Neural cell (in vitro differentiated cells): ENCODE data around the gene NPC1. TPM values are rescaled to one million over a fixed set of nuclear protein-coding genes. Genes with fewer than 3 reads are reported as not detected.
"Not testable (repeated sequence)": the region's sequence is repeated elsewhere in the genome, so short reads cannot be mapped to it uniquely, and the experiment has no call there.

Source experiments
- H2AFZ ChIP-seq: fragments of 200-600, 300-800 bp; sonication (generic), shearing (Covaris generic); 2 replicates; pipeline ENCODE4 v1.6.0; 2014; ENCODE audit warnings: low read depth, mild to moderate bottlenecking, antibody characterized with exemption, low read length, moderate library complexity
- H3F3A ChIP-seq: fragments of 200-600 bp; shearing (Covaris generic); 2 replicates; pipeline ENCODE4 v1.6.1; 2016; ENCODE audit warnings: mild to moderate bottlenecking, moderate library complexity, mixed read lengths, antibody characterized with exemption, low read length; ENCODE audit not compliant: insufficient read depth, poor library complexity, severe bottlenecking
- H3K27ac ChIP-seq: fragments of 200-600, 300-800 bp; sonication (generic), shearing (Covaris generic); 2 replicates; pipeline ENCODE4 v1.5.1; 2014; ENCODE audit warnings: mild to moderate bottlenecking, low read length, moderate library complexity
- H3K27me3 ChIP-seq: fragments of 300-800, 200-600 bp; sonication (generic), shearing (Covaris generic); 2 replicates; pipeline ENCODE4 v1.6.0; 2014; ENCODE audit warnings: mild to moderate bottlenecking, low read depth, low read length, moderate library complexity; ENCODE audit not compliant: insufficient read depth
- H3K36me3 ChIP-seq: fragments of 300-800, 200-600 bp; sonication (generic), shearing (Covaris generic); 2 replicates; pipeline ENCODE4 v1.5.1; 2014; ENCODE audit warnings: mild to moderate bottlenecking, antibody characterized with exemption, low read length, moderate library complexity; ENCODE audit not compliant: insufficient read depth
- H3K4me2 ChIP-seq: fragments of 300-800, 200-600 bp; sonication (generic), shearing (Covaris generic); 2 replicates; pipeline ENCODE4 v1.6.0; 2014; ENCODE audit warnings: mild to moderate bottlenecking, low read length
- H3K4me3 ChIP-seq: fragments of 300-800, 200-600 bp; sonication (generic), shearing (Covaris generic); 2 replicates; pipeline ENCODE4 v1.5.1; 2014; ENCODE audit warnings: mild to moderate bottlenecking, low read length, moderate library complexity
- H3K79me2 ChIP-seq: fragments of 200-600 bp; shearing (Covaris generic); replicated peaks from 2 replicates; pipeline ENCODE4 v1.6.0; 2014; ENCODE audit warnings: mild to moderate bottlenecking, low read length, moderate library complexity; ENCODE audit not compliant: insufficient read depth
- H3K9ac ChIP-seq: fragments of 300-800, 200-600 bp; sonication (generic), shearing (Covaris generic); 2 replicates; pipeline ENCODE4 v1.6.1; 2016; ENCODE audit warnings: mild to moderate bottlenecking, low read length, mixed read lengths
- H3K9me2 ChIP-seq: fragments of 200-600 bp; shearing (Covaris generic); 2 replicates; pipeline ENCODE4 v1.6.1; 2016; ENCODE audit warnings: mild to moderate bottlenecking, low read length, mixed read lengths; ENCODE audit not compliant: insufficient read depth
- H3K9me3 ChIP-seq: fragments of 200-600, 300-800 bp; sonication (generic), shearing (Covaris generic); 2 replicates; pipeline ENCODE4 v1.6.1; 2016; ENCODE audit warnings: mild to moderate bottlenecking, mixed run types, low read length, moderate library complexity, mixed read lengths
- H4K20me1 ChIP-seq: fragments of 200-600 bp; shearing (Covaris generic); 2 replicates; pipeline ENCODE4 v1.6.1; 2016; ENCODE audit warnings: mild to moderate bottlenecking, mixed run types; ENCODE audit not compliant: insufficient read depth
- EP300 ChIP-seq: fragments of 450-650 bp; conservative IDR thresholded peaks from 2 replicates; pipeline ENCODE4 v1.6.1; 2014; ENCODE audit warnings: antibody characterized with exemption, mild to moderate bottlenecking, moderate library complexity; ENCODE audit not compliant: poor library complexity, severe bottlenecking
- EZH2 ChIP-seq: fragments of 200-600, 300-800 bp; shearing (Covaris generic), sonication (generic); IDR thresholded peaks from 2 replicates; pipeline ENCODE4 v1.6.1; 2014; ENCODE audit warnings: antibody characterized with exemption, low read length, borderline replicate concordance, mild to moderate bottlenecking; ENCODE audit not compliant: insufficient read depth, poor library complexity, severe bottlenecking
- MXI1 ChIP-seq: fragments of 450-650 bp; conservative IDR thresholded peaks from 2 replicates; pipeline ENCODE4 v1.6.1; 2014; ENCODE audit warnings: antibody characterized with exemption, mild to moderate bottlenecking; ENCODE audit not compliant: poor library complexity, severe bottlenecking
- POLR2AphosphoS5 ChIP-seq: IDR thresholded peaks from 2 replicates; pipeline ENCODE4 v1.6.1; 2012
- RAD21 ChIP-seq: fragments of 450-650 bp; conservative IDR thresholded peaks from 2 replicates; pipeline ENCODE4 v1.6.1; 2014; ENCODE audit warnings: antibody characterized with exemption, mild to moderate bottlenecking, moderate library complexity
- REST ChIP-seq: IDR thresholded peaks from 2 replicates; pipeline ENCODE4 v1.6.1; 2012; ENCODE audit warnings: borderline replicate concordance
- SMC3 ChIP-seq: fragments of 450-650 bp; conservative IDR thresholded peaks from 2 replicates; pipeline ENCODE4 v1.6.1; 2014; ENCODE audit warnings: antibody characterized with exemption, mild to moderate bottlenecking, moderate library complexity; ENCODE audit not compliant: poor library complexity
- TAF1 ChIP-seq: IDR thresholded peaks from 2 replicates; pipeline ENCODE4 v1.6.1; 2012; ENCODE audit warnings: low read depth
- polyA plus RNA-seq: library from polyadenylated mRNA; depleted of rRNA; stranded (reverse); fragments of >200 nt; gene quantifications from 2 replicates; pipeline ENCODE4 v1.2.3, GENCODE V29; 2014
- TF ChIP-seq, protein P1 (sequence below): fragments of 450-650 bp; IDR thresholded peaks from 2 replicates; pipeline ENCODE4 v1.5.1; 2014; ENCODE audit warnings: antibody characterized with exemption, mild to moderate bottlenecking, moderate library complexity; ENCODE audit not compliant: poor library complexity, severe bottlenecking

The NPC1 gene
- polyA plus RNA-seq, 1 donor from 2014 or later, result 20.9 TPM

DNA sequence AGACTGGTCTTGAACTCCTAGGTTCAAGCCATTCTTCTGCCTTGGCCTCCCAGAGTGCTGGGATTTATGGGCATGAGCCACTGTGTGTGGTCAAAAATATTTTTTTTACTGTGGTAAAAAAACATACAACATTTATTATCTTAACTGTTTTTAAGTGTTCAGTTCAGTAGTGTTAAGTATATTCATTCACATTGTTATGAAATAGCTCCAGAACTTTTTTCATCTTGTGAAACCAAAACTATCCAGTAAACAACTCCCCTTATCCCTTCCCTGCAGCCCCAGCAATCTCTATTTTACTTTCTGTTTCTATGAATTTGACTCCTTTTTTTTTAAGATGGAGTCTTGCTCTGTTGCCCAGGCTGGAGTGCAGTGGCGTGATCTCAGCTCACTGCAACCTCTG lies 73.7 kb downstream of the NPC1 start:
- no peak overlapping the region for H2AFZ ChIP-seq
- H3F3A ChIP-seq, result no peaks in the 10 kb centered on the region
- TF ChIP-seq, protein P1, sequence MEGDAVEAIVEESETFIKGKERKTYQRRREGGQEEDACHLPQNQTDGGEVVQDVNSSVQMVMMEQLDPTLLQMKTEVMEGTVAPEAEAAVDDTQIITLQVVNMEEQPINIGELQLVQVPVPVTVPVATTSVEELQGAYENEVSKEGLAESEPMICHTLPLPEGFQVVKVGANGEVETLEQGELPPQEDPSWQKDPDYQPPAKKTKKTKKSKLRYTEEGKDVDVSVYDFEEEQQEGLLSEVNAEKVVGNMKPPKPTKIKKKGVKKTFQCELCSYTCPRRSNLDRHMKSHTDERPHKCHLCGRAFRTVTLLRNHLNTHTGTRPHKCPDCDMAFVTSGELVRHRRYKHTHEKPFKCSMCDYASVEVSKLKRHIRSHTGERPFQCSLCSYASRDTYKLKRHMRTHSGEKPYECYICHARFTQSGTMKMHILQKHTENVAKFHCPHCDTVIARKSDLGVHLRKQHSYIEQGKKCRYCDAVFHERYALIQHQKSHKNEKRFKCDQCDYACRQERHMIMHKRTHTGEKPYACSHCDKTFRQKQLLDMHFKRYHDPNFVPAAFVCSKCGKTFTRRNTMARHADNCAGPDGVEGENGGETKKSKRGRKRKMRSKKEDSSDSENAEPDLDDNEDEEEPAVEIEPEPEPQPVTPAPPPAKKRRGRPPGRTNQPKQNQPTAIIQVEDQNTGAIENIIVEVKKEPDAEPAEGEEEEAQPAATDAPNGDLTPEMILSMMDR, result no peak
- TF ChIP-seq TAF1 (no peak), REST (no peak), EP300 (no peak), EZH2 (no peak), POLR2AphosphoS5 (no peak), RAD21 (no peak), SMC3 (no peak), MXI1 (no peak)
- no peak overlapping the region for H3K4me2 ChIP-seq
- H3K79me2 ChIP-seq, result no peaks in the 10 kb centered on the region
- H3K9me2 ChIP-seq, result no peaks in the 10 kb centered on the region
- no peaks in the 10 kb centered on the region for H3K27me3 ChIP-seq
- H3K27ac ChIP-seq, result no peak overlapping the region
- H3K36me3 ChIP-seq, result no peaks in the 10 kb centered on the region
- H4K20me1 ChIP-seq, result no peaks in the 10 kb centered on the region
- no peak overlapping the region for H3K9ac ChIP-seq
- no peaks in the 10 kb centered on the region for H3K9me3 ChIP-seq
- no peak overlapping the region for H3K4me3 ChIP-seq

GRCh38 chr18:23512216-23512615 lies 74.1 kb downstream of the NPC1 start:
- H3K36me3 ChIP-seq, H3K9me3 ChIP-seq: not testable (repeated sequence)

DNA sequence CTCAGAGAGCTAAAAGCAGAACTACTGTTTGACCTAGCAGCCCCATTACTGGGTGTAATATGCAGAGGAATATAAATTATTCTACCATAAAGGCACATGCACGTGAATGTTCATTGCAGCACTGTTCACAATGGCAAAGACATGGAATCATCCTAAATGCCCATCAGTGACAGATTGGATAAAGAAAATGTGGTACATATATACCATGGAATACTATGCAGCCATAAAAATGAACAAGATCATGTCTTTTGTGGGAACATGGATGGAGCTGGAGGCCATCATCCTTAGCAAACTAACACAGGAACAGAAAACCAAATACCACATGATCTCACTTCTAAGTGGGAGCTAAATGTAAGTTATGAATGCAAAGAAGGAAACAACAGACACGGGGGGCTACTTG lies 75.4 kb downstream of the NPC1 start:
- H3K79me2 ChIP-seq, H3F3A ChIP-seq, H3K9me3 ChIP-seq, H3K9me2 ChIP-seq, H3K27me3 ChIP-seq, H3K9ac ChIP-seq, H3K4me2 ChIP-seq, H3K27ac ChIP-seq, H4K20me1 ChIP-seq, H3K4me3 ChIP-seq, H2AFZ ChIP-seq, H3K36me3 ChIP-seq: not testable (repeated sequence)

More at GRCh38 chr18:23512216-23512615, 74.1 kb downstream of the NPC1 start:
- H3F3A ChIP-seq, H3K27ac ChIP-seq, H3K79me2 ChIP-seq, H4K20me1 ChIP-seq, H2AFZ ChIP-seq, H3K4me3 ChIP-seq, H3K27me3 ChIP-seq, H3K4me2 ChIP-seq, H3K9me2 ChIP-seq, H3K9ac ChIP-seq: not testable (repeated sequence)
